HEK293T (cell line): ENCODE results near the gene PLB1.

ENCODE experiments used
- FOXA1 ChIP-seq: fragments of 450-650 bp; IDR thresholded peaks from 2 replicates; pipeline ENCODE4 v1.6.1; 2016; ENCODE audit warnings: mild to moderate bottlenecking
- FOXM1 ChIP-seq: fragments of 450-650 bp; IDR thresholded peaks from 2 replicates; pipeline ENCODE4 v1.6.1; 2017; ENCODE audit warnings: mild to moderate bottlenecking, borderline replicate concordance
- TARDBP ChIP-seq: fragments of 450-650 bp; IDR thresholded peaks from 2 replicates; pipeline ENCODE4 v1.6.1; 2016

DNA sequence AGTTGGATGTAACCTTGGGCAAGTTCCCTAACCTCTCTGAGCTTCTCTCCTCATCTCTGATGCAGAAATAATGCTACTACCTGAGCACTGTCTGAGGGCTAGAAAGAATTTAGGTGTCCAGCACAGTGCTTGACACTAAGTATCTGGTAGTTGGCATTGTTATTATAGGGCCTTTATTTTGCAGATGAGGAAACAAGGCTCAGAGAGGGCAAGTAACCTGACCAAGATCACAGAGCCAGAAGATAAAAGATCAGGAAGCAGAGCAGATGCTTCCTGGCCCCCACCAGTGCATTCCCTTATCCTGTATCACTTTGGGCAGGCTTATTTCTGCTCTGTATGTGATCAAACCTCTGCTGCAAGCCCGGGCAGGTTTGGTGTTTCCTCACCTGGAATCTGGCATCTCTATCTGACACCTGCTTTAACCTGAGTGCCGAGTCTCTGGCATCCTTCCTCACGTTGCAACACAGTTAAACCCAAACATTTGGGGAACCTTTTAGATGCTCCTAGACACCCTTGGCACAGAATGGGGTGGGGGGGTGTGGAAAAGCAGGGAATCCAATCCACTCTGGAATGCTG lies 69.9 kb downstream of the PLB1 start:
- TF ChIP-seq FOXA1 (no peak), FOXM1 (no peak), TARDBP (no peak)
